GM23248 (cell line): ENCODE measurements around the gene DNASE1L2. TPM values are rescaled to one million over a fixed set of nuclear protein-coding genes. Genes with fewer than 3 reads are reported as not detected.
"Not testable (repeated sequence)": the region's sequence is repeated elsewhere in the genome, so short reads cannot be mapped to it uniquely, and the experiment has no call there.

Experiments used
- DNase-seq: peaks from one replicate; pipeline ENCODE4 v3.0.0-alpha.2; 2015
- H2AFZ ChIP-seq: fragments of 200-600 bp; sonication (generic); 2 replicates; pipeline ENCODE4 v1.6.1; 2016; ENCODE audit warnings: antibody characterized with exemption
- H3F3A ChIP-seq: fragments of 200-600 bp; sonication (generic); 2 replicates; pipeline ENCODE4 v1.6.1; 2016; ENCODE audit warnings: mild to moderate bottlenecking, antibody characterized with exemption, mixed run types; ENCODE audit not compliant: insufficient read depth
- H3K27ac ChIP-seq: fragments of 200-600 bp; sonication (generic); 2 replicates; pipeline ENCODE4 v1.5.1; 2016; ENCODE audit warnings: mild to moderate bottlenecking
- H3K27me3 ChIP-seq: fragments of 200-600 bp; sonication (generic); replicated peaks from 2 replicates; pipeline ENCODE4 v1.6.1; 2016; ENCODE audit warnings: mild to moderate bottlenecking; ENCODE audit not compliant: insufficient read depth
- H3K36me3 ChIP-seq: fragments of 200-600 bp; sonication (generic); 2 replicates; pipeline ENCODE4 v1.6.1; 2016; ENCODE audit warnings: low read depth, mild to moderate bottlenecking
- H3K4me1 ChIP-seq: fragments of 200-600 bp; sonication (generic); 2 replicates; pipeline ENCODE4 v1.6.1; 2016; ENCODE audit warnings: mild to moderate bottlenecking; ENCODE audit not compliant: insufficient read depth
- H3K4me2 ChIP-seq: fragments of 200-600 bp; sonication (generic); one replicate; pipeline ENCODE4 v1.6.1; 2016; ENCODE audit warnings: mild to moderate bottlenecking; ENCODE audit not compliant: unreplicated experiment
- H3K4me3 ChIP-seq: fragments of 200-600 bp; sonication (generic); 2 replicates; pipeline ENCODE4 v1.5.1; 2016; ENCODE audit warnings: mild to moderate bottlenecking
- H3K79me2 ChIP-seq: fragments of 200-600 bp; sonication (generic); 2 replicates; pipeline ENCODE4 v1.6.1; 2016; ENCODE audit warnings: mild to moderate bottlenecking; ENCODE audit not compliant: insufficient read depth
- H3K9ac ChIP-seq: fragments of 200-600 bp; sonication (generic); 2 replicates; pipeline ENCODE4 v1.6.1; 2016; ENCODE audit warnings: mild to moderate bottlenecking
- H3K9me2 ChIP-seq: fragments of 200-600 bp; sonication (generic); 2 replicates; pipeline ENCODE4 v1.6.1; 2016; ENCODE audit warnings: mixed run types, mild to moderate bottlenecking, moderate library complexity; ENCODE audit not compliant: insufficient read depth
- H3K9me3 ChIP-seq: fragments of 200-600 bp; sonication (generic); one replicate; pipeline ENCODE4 v1.6.1; 2017; ENCODE audit warnings: low read depth
- H4K20me1 ChIP-seq: fragments of 200-600 bp; sonication (generic); 2 replicates; pipeline ENCODE4 v1.6.0; 2016; ENCODE audit not compliant: insufficient read depth
- EZH2 ChIP-seq: fragments of 200-600 bp; sonication (generic); IDR thresholded peaks from 2 replicates; pipeline ENCODE4 v1.6.1; 2018; ENCODE audit warnings: antibody characterized with exemption, mild to moderate bottlenecking; ENCODE audit not compliant: insufficient read depth, poor library complexity, severe bottlenecking
- EZH2phosphoT487 ChIP-seq: fragments of 200-600 bp; sonication (generic); IDR thresholded peaks from 2 replicates; pipeline ENCODE4 v1.6.1; 2018; ENCODE audit warnings: antibody characterized with exemption, moderate library complexity, mild to moderate bottlenecking, low read depth; ENCODE audit not compliant: insufficient read depth
- WGBS, 2 experiments: methylation state at CpG; one replicate each; pipeline ENCODE4 v1.1.6; 2015 to 2017; ENCODE audit warnings: low lambda C conversion rate in 2 of 2, low coverage in 1 of 2; ENCODE audit errors: missing lambda C conversion rate in 2 of 2; 5-methylcytosine and 5-hydroxymethylcytosine counted together
- in situ Hi-C: fragments of 300-500 bp; cut with MboI; formaldehyde crosslinking; loops from 2 replicates; pipeline ENCODE4 v1.15.0; 2020
- polyA plus RNA-seq: library from polyadenylated mRNA; unstranded; fragments of >200 nt; fragmentation: Nextera tagmentation; extraction: Ambion mirVana; gene quantifications from 2 replicates; pipeline ENCODE4 v1.2.1, GENCODE V29; 2016
- total RNA-seq: library from RNA; depleted of rRNA; stranded (reverse); fragments of >200 nt; shearing (Covaris generic); gene quantifications from 2 replicates; pipeline ENCODE4 v1.2.3, GENCODE V29; 2014

DNASE1L2 gene
- total and polyA plus RNA-seq, 2 experiments from 2014 or later: 0.89 TPM; not detected in 1

GRCh38 chr16:2200313-2200712, 35.9 kb upstream of the DNASE1L2 start:
- Histone ChIP-seq H3K9ac (no peak overlapping the region), H3K9me2 (no peaks in the 10 kb centered on the region)
- TF ChIP-seq EZH2phosphoT487: no peak
- TF ChIP-seq EZH2: no peak

GRCh38 chr16:2203119-2203688, 33.0 kb upstream of the DNASE1L2 start:
- WGBS, 2 experiments: 84 to 90% methylated on average over 8 of the region's 8 CpGs
- H3K27me3 ChIP-seq, H3F3A ChIP-seq, H3K9me2 ChIP-seq, H3K4me2 ChIP-seq, H3K4me1 ChIP-seq, H3K9me3 ChIP-seq, in situ Hi-C loops, H3K9ac ChIP-seq, H3K36me3 ChIP-seq, H3K27ac ChIP-seq, H3K4me3 ChIP-seq, H4K20me1 ChIP-seq, H2AFZ ChIP-seq, DNase-seq: not testable (repeated sequence)
- H3K79me2 ChIP-seq: peaks cover 16% of the 10 kb centered on the region

More at GRCh38 chr16:2200313-2200712, 35.9 kb upstream of the DNASE1L2 start:
- Histone ChIP-seq H3F3A (no peaks in the 10 kb centered on the region), H3K27ac (no peak overlapping the region), H4K20me1 (no peaks in the 10 kb centered on the region), H3K4me3 (no peak overlapping the region), H3K79me2 (no peaks in the 10 kb centered on the region), H3K4me2 (no peak overlapping the region), H3K9me3 (no peaks in the 10 kb centered on the region), H3K27me3 (peaks cover 20% of the 10 kb centered on the region), H3K4me1 (no peaks in the 10 kb centered on the region), H2AFZ (no peak overlapping the region), H3K36me3 (no peaks in the 10 kb centered on the region)
- DNase-seq: no peak
- WGBS, 2 experiments: 75 to 89% methylated on average over 6 of the region's 6 CpGs
- in situ Hi-C loops: no loop called here

GRCh38 chr16:2204416-2205103, 31.7 kb upstream of the DNASE1L2 start:
- peak overlapping the region; percentile 93 for H2AFZ ChIP-seq
- H3K4me2 ChIP-seq: peak overlapping the region; percentile 72
- H3K36me3 ChIP-seq: no peaks in the 10 kb centered on the region
- peak overlapping the region; percentile 69; the same call in 1 of the 2 replicates for H3K27ac ChIP-seq
- peaks cover 3% of the 10 kb centered on the region; the same call in 1 of the 2 replicates for H3K4me1 ChIP-seq
- in situ Hi-C loops: no loop called here
- WGBS, 2 experiments: 72 to 76% methylated on average over 13 of the region's 13 CpGs
- H3K9me2 ChIP-seq: no peaks in the 10 kb centered on the region
- no peaks in the 10 kb centered on the region for H3K9me3 ChIP-seq
- no peak for DNase-seq
- no peaks in the 10 kb centered on the region for H3F3A ChIP-seq
- H4K20me1 ChIP-seq: no peaks in the 10 kb centered on the region
- no peak for TF ChIP-seq EZH2phosphoT487
- TF ChIP-seq EZH2: no peak
- H3K4me3 ChIP-seq: peak overlapping the region; percentile 83
- peak overlapping the region; percentile 86 for H3K9ac ChIP-seq
- H3K79me2 ChIP-seq: peaks cover 16% of the 10 kb centered on the region
- H3K27me3 ChIP-seq: no peaks in the 10 kb centered on the region

- peak within 1 kb of the TSS; percentile 93 for H2AFZ ChIP-seq
- 1 to 2% methylated on average over 47 to 61 of the region's 93 CpGs for WGBS, 2 experiments
- H3K36me3 ChIP-seq: no peaks in the 10 kb centered on the region
- H3K79me2 ChIP-seq: peaks cover 16% of the 10 kb centered on the region
- no peaks in the 10 kb centered on the region for H4K20me1 ChIP-seq
- H3K27me3 ChIP-seq: no peaks in the 10 kb centered on the region
- H3K9me2 ChIP-seq: no peaks in the 10 kb centered on the region
- no peaks in the 10 kb centered on the region for H3K9me3 ChIP-seq
- DNase-seq: peak; percentile 91
- peak within 1 kb of the TSS; percentile 86 for H3K9ac ChIP-seq
- TF ChIP-seq EZH2 (no peak), EZH2phosphoT487 (no peak)
- H3K4me3 ChIP-seq: peak within 1 kb of the TSS; percentile 83
- H3K4me2 ChIP-seq: peak within 1 kb of the TSS; percentile 82
- H3F3A ChIP-seq: no peaks in the 10 kb centered on the region
- H3K4me1 ChIP-seq: peaks cover 3% of the 10 kb centered on the region; the same call in 1 of the 2 replicates
- peak within 1 kb of the TSS; percentile 69 for H3K27ac ChIP-seq
- in situ Hi-C loops: no loop called here
Observed at GRCh38 chr16:2205104-2205966, 30.9 kb upstream of the DNASE1L2 start, which contains the start of gene MLST8. Gene MLST8, plus strand, starts transcription at chr16:2205454. Its CDS starts 632 bp downstream, at chr16:2206086.
